Mammary epithelial cell (primary cell): ENCODE measurements around the gene BCKDK.

Source experiments
- EZH2 ChIP-seq: IDR thresholded peaks from 2 replicates; pipeline ENCODE4 v1.6.1; 2012; ENCODE audit warnings: low read length, inconsistent platforms, borderline replicate concordance
- TF ChIP-seq, protein P1 (sequence below), 2 donors: IDR thresholded peaks in 1 of 2; conservative IDR thresholded peaks in 1 of 2; 2 replicates each; pipeline ENCODE4 v1.5.1; 2011 to 2012; ENCODE audit warnings: inconsistent platforms in 2 of 2, low read length in 2 of 2, mild to moderate bottlenecking in 2 of 2, control low read depth in 1 of 2, low read depth in 1 of 2; ENCODE audit not compliant: insufficient read depth in 1 of 2; ENCODE audit errors: extremely low read depth in 1 of 2

- TF ChIP-seq, protein P1, sequence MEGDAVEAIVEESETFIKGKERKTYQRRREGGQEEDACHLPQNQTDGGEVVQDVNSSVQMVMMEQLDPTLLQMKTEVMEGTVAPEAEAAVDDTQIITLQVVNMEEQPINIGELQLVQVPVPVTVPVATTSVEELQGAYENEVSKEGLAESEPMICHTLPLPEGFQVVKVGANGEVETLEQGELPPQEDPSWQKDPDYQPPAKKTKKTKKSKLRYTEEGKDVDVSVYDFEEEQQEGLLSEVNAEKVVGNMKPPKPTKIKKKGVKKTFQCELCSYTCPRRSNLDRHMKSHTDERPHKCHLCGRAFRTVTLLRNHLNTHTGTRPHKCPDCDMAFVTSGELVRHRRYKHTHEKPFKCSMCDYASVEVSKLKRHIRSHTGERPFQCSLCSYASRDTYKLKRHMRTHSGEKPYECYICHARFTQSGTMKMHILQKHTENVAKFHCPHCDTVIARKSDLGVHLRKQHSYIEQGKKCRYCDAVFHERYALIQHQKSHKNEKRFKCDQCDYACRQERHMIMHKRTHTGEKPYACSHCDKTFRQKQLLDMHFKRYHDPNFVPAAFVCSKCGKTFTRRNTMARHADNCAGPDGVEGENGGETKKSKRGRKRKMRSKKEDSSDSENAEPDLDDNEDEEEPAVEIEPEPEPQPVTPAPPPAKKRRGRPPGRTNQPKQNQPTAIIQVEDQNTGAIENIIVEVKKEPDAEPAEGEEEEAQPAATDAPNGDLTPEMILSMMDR (conservative IDR thresholded peaks at IDR 0.05 in 1 of 2, IDR thresholded peaks at IDR 0.05 in 1 of 2; ENCODE audit: extremely low read depth in 1 of 2, insufficient read depth in 1 of 2, low read depth in 1 of 2, low read length in 2 of 2), result no peak
- no peak for TF ChIP-seq EZH2
Observed at GRCh38 chr16:31073970-31074813, 34.0 kb upstream of the BCKDK start, which contains the start of the genes ZNF646 and ZNF668.
